GM18508 (cell line): ENCODE measurements around the gene PIMREG.

ENCODE experiments used
- ATAC-seq: cut with Tn5 transposase; IDR thresholded peaks from one replicate; pipeline ENCODE4 v1.9.1; 2021; ENCODE audit warnings: moderate number of reproducible peaks; ENCODE audit not compliant: insufficient read depth, unreplicated experiment

PIMREG gene

DNA sequence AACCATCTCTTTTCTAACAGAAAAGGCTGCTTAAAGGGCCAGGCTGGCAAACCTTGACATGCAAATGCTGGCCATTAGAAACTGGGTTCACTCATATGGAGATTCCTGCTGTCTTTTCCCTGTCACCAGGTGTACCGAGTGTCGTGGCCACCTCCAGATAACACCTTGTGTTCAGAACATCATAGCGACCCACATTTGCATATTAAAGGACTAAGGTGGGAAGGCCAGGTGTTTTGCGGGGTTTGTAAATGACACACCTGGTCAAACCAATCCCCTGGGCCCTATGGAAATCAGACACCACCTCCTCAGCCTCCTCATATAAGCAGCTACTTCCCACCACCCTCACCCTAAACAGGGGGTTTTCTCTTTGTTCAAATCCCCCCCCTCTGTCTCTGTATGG, 6.8 kb upstream of the PIMREG start:
- ATAC-seq = no peak

DNA sequence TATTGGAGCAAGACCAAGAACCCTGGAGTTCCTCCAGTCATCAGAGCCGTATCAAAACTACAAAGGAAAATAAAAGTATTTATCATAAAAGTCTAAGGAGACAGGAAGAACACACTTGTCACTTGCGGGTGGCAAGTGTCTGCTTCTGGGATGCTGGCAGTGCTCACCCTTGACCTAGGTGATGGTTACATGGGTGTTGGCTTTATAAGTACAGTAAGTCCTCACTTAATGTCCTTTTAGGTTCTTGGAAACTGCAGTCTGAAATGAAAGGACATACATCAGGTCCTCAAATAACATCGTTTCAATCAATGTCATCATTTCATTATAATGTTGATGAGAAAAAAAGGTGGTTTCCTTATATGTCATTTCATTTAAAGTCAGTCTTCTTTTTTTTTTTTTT, 6.3 kb upstream of the PIMREG start:
- ATAC-seq = no peak

DNA sequence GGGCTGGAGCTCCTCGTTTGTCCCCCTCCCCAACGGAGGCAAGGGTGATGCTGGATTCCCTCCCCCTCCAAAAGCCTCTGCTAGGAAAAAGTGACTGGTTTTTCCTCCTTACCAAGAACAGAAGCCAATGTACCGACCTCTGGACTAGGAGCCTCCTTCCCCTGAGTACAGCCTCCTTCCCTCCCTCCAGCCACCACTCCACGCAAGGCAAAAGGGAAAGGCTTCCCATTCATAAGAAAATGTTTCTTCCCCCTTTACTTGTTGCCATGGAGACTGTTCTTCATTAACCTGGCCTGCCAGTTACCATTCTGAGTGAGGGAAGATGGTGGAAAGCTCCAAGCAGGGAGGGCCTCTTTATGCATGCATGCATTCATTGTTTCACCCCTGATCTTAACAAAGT, 4.3 kb upstream of the PIMREG start:
- no peak for ATAC-seq

DNA sequence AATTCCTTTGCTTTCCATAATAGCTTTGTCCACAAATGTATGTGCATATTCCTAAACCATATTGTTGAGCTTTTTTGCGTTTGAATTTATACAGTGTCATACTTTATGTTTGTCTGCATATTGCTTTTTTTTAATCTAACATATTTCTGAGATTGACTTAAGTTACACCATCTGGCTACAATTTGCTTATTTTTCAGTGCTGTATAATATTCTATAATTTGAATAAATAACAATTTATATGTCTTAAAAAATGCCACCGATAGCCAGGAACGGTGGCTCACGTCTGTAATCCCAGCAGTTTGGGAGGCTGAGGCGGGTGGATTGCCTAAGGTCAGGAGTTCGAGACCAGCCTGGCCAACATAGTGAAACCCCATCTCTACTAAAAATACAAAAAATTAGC, 1.5 kb upstream of the PIMREG start:
- ATAC-seq = no peak

DNA sequence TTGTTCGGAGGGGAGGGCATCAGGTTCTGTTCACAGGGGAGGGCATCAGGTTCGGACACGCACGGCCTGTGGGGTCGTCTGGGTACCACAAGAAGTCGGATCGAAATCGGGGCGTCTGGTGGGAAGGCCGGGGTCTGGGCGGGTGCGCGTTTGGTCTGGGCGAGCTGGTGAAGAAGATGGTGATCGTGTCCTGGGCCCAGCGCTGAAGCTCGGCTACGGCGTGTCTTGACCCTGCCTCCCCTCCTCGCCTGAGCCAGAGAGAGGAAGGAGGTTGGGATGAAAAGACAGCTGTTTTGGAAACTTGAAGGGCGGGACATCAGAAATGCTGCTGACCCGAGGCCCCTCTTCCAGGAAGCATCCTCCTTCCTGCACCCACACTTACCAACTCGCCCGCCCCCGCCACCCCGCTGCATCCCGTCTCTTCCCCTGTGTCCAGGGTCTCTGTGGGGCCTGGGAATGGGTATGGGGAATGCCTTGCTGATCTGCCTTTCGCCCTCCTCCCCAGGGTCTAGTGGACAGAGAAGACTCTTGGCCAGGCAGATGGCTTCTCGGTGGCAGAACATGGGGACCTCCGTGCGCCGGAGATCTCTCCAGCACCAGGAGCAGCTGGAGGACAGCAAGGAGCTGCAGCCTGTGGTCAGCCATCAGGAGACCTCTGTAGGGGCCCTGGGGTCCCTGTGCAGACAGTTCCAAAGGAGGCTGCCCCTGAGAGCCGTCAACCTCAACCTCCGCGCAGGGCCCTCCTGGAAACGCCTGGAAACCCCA, 498 bp downstream of the PIMREG start:
- no peak for ATAC-seq

DNA sequence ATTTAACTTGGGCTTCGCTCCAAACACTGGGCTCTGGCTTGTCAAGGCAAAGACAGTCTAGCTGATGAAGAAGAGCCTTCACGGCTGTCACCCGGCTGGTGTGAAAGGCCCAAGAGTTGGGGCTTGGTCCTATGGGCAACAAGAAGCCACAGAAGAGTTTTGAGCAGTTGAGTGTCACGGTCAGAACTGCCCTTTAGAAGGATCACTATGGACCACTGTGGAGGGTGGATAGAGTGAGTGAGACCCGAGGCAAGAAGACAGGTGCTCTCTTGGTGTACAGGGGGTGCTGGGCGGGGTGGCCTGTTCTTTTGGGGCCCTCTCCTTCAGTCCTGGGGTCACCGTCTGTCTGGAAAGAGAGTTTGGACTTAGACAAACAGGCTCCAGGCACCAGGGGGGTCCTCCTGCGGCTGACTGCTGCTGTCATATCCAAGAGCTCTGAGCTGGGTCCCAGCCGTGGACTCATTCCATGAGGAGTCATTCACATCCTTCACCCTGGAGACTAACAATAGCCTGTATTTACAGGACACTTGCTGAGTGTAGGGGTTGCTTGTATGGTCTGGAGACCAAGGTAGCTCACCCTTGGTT, 2.4 kb downstream of the PIMREG start:
- ATAC-seq = no peak

DNA sequence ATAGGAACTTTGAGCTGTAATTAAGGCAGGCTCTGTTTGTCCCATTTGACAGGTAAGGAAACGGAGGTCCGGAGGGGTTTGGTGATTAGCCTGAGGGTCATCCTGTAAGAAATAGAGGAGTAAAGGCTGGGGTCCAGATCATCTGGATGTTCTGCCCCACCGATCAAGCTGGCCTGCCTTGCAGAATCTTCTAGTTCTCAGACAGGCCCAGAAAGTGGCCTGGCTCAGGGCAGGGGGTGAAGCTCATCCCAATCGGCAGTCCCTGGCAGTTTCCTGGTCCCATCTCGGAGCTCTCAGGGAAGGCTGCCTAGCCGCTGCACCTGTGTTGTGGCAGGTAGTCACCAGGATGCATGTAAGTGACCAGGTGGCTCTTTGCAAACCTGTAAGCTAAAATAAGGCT, 4.2 kb downstream of the PIMREG start:
- ATAC-seq = no peak

DNA sequence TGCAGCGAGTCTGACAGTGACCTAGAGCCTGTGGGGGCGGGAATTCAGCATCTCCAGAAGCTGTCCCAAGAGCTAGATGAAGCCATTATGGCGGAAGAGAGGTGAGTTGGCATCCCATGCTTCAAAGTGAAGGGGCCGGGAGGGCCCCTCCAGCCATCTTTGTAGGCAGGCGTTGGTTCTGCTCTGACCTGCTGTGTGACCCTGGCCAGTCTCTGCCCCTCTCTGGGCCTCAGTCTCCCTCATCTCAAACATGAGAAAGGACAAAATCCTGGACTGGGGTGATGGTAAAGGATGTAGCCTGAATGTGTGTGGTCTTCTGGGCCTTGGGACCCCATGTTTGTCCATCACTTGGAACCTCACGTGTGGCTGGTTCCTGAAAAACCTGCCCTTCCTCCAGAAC, 5.1 kb downstream of the PIMREG start:
- ATAC-seq = no peak

DNA sequence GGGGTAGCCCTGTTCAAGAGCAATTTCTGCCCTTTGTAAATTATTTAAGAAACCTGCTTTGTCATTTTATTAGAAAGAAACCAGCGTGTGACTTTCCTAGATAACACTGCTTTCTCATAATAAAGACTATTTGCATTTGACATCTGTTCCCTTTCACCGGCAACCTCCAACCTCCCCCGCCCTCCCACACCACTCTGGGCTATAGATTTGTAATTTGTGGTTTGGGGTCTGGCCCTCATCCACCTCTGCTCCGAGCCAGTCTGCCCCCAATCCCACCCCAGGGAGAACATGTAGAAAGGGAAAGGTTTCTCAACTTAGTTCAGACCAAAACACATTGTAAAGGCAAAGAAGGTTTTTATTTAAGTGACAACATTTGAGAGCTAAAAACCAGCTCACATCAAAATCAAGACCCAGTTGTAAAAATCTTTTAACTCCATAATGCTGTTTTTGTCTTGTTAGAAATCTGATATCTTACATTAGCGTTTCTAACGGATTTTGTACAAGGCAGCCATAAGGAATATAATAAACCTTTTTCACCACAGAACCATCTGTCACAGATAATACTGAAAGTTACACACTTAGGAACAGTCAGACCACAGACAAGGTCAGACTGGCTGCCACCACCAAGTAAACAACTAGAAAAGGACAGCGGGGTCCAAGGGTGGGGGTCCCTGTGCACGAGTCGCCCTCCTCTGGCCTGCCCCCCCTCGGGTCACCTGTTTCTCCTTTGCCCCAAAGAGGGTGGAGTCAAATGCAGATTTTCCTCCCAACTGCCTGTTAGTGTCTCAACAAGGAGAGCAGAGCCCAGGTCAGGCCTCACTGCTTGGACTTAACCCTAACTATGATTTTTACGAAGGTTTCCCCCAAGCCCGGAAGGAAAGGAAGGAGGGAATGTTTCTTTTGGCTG, 6.9 kb downstream of the PIMREG start:
- no peak for ATAC-seq

DNA sequence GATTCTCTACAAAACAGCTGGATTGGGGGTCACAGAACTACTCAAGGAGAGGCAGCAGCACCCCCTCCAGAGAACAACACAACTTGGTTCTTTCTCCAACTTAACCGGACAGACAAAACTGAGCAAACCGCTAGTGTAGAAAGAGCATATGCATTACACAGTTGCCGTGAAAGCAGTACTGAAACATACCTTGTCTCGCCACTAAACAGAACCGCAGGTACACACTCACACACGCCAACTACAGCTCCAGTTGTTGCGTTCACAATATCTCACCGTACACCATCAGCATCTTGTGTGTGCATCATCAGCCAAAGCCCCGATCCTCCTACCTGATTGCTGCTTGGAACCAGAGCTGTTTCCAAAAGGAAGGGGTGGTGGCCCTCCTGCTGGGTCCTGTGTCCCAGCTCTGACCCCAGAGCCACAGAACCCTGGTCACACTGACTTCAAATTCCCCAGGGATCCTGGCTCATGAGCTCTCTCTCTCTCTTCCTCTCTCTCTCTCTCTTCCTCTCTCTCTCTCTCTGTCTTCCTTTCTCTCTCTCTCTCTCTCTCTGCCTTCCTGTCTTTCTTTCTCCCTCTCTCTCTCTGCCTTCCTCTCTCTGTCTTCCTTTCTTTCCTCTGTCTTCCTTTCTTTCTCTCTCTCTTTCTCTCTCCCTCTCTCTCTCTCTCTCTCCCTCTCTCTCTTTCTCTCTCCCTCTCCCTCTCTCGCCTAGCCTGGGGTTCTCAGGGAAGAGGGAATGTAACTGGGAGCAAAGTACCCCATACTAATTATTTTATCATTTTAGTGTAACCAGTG, 8.4 kb downstream of the PIMREG start:
- ATAC-seq = no peak

DNA sequence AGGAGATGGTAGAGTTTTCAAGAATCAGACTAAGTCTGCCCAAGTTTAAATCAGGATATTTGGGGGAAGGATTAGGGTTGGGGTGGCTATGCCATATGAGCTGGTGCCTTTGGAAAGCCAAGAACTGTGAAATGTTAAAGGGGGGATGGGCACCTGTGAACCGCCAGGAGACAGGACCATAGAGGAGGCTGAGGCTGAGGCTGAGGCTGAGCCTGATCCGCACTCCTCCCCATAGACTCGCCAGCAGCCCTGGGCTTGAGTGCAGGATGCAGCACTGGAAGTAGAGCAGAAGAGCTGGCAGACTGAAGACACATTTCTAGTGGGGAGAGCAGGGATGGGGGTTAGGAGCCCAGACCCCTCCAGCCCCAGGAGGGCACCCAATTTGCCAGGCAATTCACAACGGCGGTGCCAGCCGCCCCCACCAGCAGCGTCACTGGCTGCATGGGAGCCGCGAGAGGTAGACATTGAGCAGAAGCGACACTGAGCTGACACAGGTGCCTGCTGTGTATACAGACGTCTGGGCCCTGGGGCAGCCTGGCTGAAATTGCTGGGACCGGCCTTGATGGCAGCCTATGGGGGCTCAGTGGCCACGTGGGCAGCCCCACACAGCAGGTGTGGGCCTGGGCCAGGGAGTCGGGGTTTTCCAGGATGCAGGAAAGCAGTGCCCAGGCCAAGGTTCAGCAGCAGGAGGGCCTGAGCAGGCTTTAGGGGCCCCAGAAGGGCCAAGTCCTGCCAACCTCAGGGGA, 9.2 kb downstream of the PIMREG start:
- ATAC-seq = no peak

DNA sequence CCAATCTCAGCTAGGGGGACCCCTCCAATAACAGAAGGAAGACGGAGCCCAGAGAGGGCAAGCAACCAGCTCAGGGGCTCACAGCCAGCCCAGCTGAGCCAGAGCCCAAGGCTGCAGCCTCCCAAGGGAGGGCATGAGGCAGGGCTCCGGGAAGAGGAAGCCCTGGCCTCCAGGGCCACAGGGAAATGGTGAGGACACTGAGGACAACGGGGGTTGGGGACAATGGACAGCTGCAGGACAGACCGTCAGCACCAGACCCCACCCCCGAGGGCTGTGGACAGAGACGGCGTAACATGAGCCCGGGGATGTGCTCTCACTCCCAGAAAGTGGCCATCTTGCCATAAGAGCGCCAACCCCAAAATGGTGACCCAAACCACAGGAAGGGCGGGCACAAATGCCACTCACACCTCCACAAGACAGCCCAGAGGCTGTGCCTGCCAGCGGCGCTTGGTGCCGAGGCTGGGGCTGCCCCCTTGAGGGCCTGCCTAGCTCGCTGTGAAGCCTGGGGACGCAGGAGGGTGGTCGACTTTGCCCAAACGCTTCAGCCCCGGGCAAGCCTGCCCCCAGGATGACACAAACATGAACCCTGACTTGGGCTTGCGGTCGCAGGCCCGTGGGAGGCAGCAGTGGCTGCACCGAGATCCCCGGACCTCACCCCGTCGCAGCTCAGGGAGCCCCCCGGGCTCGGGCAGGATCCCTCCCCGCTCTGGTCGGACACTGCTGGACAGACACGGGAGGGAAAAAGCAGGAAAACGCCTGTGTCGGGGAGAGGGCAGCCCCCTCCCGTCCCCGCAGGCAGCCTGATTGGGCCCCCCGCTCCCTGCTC, 10.5 kb downstream of the PIMREG start:
- no peak for ATAC-seq

DNA sequence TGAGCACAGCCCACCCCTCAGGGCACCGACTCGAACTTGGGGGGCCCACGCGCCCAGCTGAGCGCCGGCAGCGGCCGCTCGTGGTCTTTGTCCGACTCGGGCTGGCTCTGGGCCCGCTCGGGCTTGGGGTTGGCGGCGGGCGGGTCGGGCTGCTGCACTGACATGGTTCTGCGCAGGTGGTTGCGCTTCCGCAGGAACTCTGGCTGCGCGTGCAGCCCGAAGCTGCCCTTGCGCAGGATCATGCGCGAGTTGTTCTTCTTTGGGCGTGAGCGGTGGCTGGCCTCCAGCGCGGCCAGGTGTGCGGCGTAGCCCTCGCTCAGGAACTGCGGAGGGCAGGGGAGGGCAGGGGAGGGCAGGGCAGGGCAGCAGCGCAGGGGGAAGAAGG, 11.1 kb downstream of the PIMREG start:
- ATAC-seq = no peak

DNA sequence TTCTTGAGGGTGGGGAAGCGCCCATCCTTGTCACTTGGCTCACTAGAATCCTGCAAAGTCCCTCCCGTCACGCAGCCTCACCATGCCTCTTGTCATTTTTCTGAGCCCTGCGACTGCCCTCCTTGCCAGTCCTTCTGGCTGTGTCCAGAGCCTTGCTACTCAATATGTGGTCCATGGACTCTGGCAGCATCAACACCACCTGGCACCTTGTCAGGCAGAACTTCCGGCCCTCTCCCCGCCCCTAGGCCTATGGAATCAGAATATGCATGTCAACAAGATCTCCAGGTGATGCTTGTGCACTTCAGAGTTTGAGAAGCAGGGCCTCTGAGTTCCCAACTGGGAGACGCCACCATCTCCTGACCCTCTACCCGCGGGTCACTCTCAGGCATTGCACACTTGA, 12.1 kb downstream of the PIMREG start:
- no peak for ATAC-seq

DNA sequence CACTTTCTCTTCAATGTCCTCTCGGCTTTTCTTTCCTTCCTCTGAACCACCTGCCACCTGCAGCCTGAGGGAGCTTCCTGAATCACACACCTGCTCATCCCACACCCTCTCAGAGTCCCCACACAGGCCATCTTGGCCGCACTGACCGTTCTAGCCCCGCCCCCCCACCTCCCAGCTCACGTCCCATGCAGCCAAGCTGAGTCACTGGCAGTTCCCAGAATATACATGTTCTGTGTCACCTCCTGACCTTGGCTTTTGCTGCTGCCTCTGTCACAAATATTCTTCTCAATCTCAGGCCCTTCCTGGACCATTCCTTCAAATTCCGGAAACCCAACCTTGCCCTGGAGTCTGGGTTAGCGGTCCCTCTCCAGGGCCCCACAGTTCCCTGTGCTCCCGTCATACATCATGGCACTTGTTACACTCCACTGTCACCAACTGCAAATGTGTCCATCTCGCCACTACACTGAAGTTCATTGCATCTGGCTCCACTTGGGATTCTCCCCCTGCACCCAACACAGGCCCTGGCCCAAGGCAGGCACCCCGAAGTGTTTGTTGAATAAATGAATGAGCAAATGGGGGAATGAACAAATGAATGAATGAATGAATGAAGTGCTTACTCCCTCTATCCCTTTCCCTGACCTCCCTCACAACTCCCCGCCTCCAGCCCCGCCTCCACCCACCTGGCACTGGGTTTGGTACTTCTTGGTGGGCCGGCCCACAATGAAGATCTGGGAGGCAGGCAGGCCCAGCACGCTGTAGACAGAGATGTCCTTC, 12.8 kb downstream of the PIMREG start:
- no peak for ATAC-seq

DNA sequence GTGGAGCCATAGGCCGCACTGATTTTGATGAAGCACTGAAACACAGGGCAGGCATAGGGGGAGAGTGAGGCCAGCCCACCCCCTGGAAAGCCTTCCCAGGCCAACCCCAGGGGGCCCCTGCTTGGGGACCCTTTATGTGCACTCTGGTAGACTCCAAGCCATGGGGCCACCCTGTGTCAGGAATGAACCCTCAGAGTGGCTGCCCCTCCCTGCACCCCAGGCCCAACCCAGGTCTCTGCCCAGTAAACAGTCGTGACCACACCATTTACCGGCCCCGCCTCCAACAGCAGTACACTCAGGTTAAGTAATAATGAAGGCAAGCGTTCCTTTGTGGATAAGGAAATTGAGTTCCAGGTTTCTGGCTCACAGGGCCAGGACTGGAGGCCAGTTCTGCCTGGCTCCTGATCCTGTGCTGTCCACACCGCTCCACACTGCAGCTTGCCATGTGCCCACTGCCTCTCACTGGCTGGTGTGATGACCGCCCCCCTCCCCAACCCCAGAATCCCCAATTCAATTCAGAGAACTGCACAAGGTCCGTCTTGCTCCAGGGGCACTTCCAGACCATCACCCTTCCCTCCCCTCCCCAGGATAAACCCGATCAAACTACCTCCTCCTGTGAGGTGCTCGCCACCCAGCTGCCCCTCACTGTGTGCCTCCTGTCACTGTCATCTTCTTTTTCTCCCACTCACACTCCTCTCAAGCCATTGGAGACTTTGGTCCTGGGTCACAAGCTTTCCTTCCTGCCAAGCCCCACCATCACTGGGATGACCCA, 13.6 kb downstream of the PIMREG start:
- ATAC-seq = no peak

DNA sequence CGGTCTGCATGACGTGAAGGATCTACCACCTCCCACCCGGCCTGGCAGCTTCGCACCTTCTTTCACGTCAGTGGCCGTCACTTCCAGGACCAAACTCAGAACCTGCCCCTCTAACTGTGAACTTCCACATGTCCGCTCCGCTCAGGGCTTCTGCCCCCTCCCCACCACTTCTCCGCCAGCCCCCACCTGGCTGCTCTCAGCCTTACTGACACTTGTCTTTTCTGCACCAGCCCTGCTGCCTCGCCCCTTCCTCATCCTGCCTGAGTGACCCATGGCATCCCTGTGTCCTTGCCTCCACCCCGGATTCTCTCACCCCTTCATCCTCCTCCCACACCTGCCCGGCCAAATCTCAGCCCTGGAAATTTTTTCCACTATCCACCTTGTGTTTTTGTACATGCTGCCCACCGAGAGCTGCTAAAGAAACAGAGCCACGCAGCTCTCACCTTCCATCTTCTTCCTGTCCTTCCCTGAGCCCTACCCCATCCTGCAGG, 14.2 kb downstream of the PIMREG start:
- no peak for ATAC-seq
